PFSK-1 (cell line): Measurements from ENCODE around the gene APLN.

ENCODE experiments used
- FOXP2 ChIP-seq: optimal IDR thresholded peaks from 2 replicates; pipeline ENCODE3; 2011; ENCODE audit warnings: borderline replicate concordance, control low read depth, inconsistent platforms; ENCODE audit not compliant: insufficient read depth; ENCODE audit errors: extremely low read length, extremely low read depth
- POLR2AphosphoS5 ChIP-seq: IDR thresholded peaks from 2 replicates; pipeline ENCODE4 v1.6.1; 2012; ENCODE audit warnings: low read depth, mild to moderate bottlenecking, control low read depth, low read length, moderate library complexity
- REST ChIP-seq, 2 experiments: IDR thresholded peaks; 2 replicates each; pipeline versions ENCODE4 v1.6.1 to v1.8.0; 2011 to 2012; ENCODE audit warnings: low read depth in 2 of 2, low read length in 2 of 2, control low read depth in 1 of 2, inconsistent platforms in 1 of 2, mild to moderate bottlenecking in 1 of 2, moderate library complexity in 1 of 2; ENCODE audit not compliant: insufficient read depth in 1 of 2
- SIN3A ChIP-seq: IDR thresholded peaks from 2 replicates; pipeline ENCODE4 v1.6.1; 2012; ENCODE audit warnings: mild to moderate bottlenecking, low read length, moderate library complexity, borderline replicate concordance; ENCODE audit not compliant: insufficient read depth
- TAF1 ChIP-seq: IDR thresholded peaks from 2 replicates; pipeline ENCODE4 v1.6.1; 2012; ENCODE audit warnings: low read length, control low read depth, borderline replicate concordance; ENCODE audit not compliant: insufficient read depth

Gene APLN

GRCh38 chrX:129622757-129623301, 31.9 kb downstream of the APLN start:
- no peak for TF ChIP-seq POLR2AphosphoS5
- no peak for TF ChIP-seq TAF1
- peak; percentile 43 for TF ChIP-seq FOXP2
- TF ChIP-seq REST (IDR thresholded peaks at IDR 0.05; ENCODE audit: insufficient read depth in 1 of 2, low read depth in 2 of 2, low read length in 2 of 2) = no peak
- peak; percentile 74; the same call in 1 of the 2 replicates for TF ChIP-seq SIN3A

- TF ChIP-seq POLR2AphosphoS5 (no peak), FOXP2 (no peak), SIN3A (no peak), REST (IDR thresholded peaks at IDR 0.05; ENCODE audit: insufficient read depth in 1 of 2, low read depth in 2 of 2, low read length in 2 of 2) (no peak), TAF1 (no peak)
Measured at GRCh38 chrX:129618997-129619396, 35.8 kb downstream of the APLN start.

GRCh38 chrX:129617420-129617819, 37.3 kb downstream of the APLN start:
- TF ChIP-seq SIN3A (no peak), FOXP2 (no peak), REST (IDR thresholded peaks at IDR 0.05; ENCODE audit: insufficient read depth in 1 of 2, low read depth in 2 of 2, low read length in 2 of 2) (no peak), TAF1 (no peak), POLR2AphosphoS5 (no peak)

- no peak for TF ChIP-seq FOXP2
- no peak for TF ChIP-seq TAF1
- no peak for TF ChIP-seq POLR2AphosphoS5
- no peak for TF ChIP-seq REST (IDR thresholded peaks at IDR 0.05; ENCODE audit: insufficient read depth in 1 of 2, low read depth in 2 of 2, low read length in 2 of 2)
- no peak for TF ChIP-seq SIN3A
Measured at GRCh38 chrX:129614481-129615255, 40.1 kb downstream of the APLN start.

- no peak for TF ChIP-seq SIN3A
Measured at GRCh38 chrX:129613596-129613995, 41.2 kb downstream of the APLN start.
